B cell (primary cell): ENCODE measurements around the gene PARS2. TPM values are rescaled to one million over a fixed set of nuclear protein-coding genes. Genes with fewer than 3 reads are reported as not detected.

Experiments
- ATAC-seq: fragments of 200-7000 bp; cut with Tn5 transposase; one replicate; pipeline ENCODE4 v1.10.0; 2021; ENCODE audit warnings: low read depth, mild to moderate bottlenecking, moderate number of reproducible peaks, moderate library complexity
- CTCF ChIA-PET: fragments of 350-600 bp; sonication (Branson Sonifier 250); formaldehyde crosslinking; loops from one replicate; lab custom pipeline; 2021; ENCODE audit warnings: antibody characterized with exemption, inconsistent platforms; lab: Charles Lee
- POLR2A ChIA-PET: fragments of 350-600 bp; sonication (Branson Sonifier 250); formaldehyde crosslinking; loops from one replicate; lab custom pipeline; 2021; ENCODE audit warnings: antibody characterized with exemption; lab: Charles Lee
- DNase-seq: peaks from one replicate; pipeline ENCODE4 v3.0.0; 2013
- H2AFZ ChIP-seq: 2 replicates; pipeline ENCODE4 v1.6.1; 2012; ENCODE audit warnings: mild to moderate bottlenecking, low read depth, low read length; ENCODE audit not compliant: insufficient read depth, poor library complexity, severe bottlenecking
- H3K27ac ChIP-seq, 2 donors: 1 replicate in 1 of 2; 2 replicates in 1 of 2; pipeline ENCODE4 v1.5.1; 2012 to 2013; ENCODE audit warnings: low read length in 2 of 2, mild to moderate bottlenecking in 2 of 2, moderate library complexity in 1 of 2
- H3K27me3 ChIP-seq, 4 experiments: fragments of 200-600 bp in 1 of 4; sonication (generic) in 1 of 4; replicated peaks in 1 of 4; 1 replicate in 2 of 4; 2 replicates in 2 of 4; pipeline versions ENCODE4 v1.6.1 to v1.7.0; 2013 to 2016; ENCODE audit warnings: low read length in 3 of 4, mild to moderate bottlenecking in 2 of 4, mixed read lengths in 1 of 4, moderate library complexity in 1 of 4; ENCODE audit not compliant: insufficient read depth in 4 of 4, control insufficient read depth in 3 of 4; ENCODE audit errors: control extremely low read depth in 1 of 4
- H3K36me3 ChIP-seq, 2 experiments: replicated peaks in 1 of 2; 1 replicate in 1 of 2; 2 replicates in 1 of 2; pipeline versions ENCODE4 v1.6.1 to v1.7.1; 2013; ENCODE audit warnings: low read length in 1 of 2; ENCODE audit not compliant: insufficient read depth in 2 of 2, control insufficient read depth in 1 of 2; ENCODE audit errors: control extremely low read depth in 1 of 2, extremely low read depth in 1 of 2
- H3K4me1 ChIP-seq, 2 donors: fragments of 200-600 bp in 1 of 2; sonication (generic) in 1 of 2; 1 replicate in 1 of 2; 2 replicates in 1 of 2; pipeline versions ENCODE4 v1.5.1 to v1.6.1; 2013 to 2017; ENCODE audit warnings: low read length in 2 of 2; ENCODE audit not compliant: control insufficient read depth in 2 of 2, insufficient read depth in 2 of 2
- H3K4me2 ChIP-seq: replicated peaks from 2 replicates; pipeline ENCODE3; 2012; ENCODE audit warnings: mild to moderate bottlenecking, low read depth, low read length; ENCODE audit not compliant: poor library complexity, severe bottlenecking
- H3K4me3 ChIP-seq, 5 experiments: fragments of 200-600 bp in 1 of 5; sonication (generic) in 1 of 5; 1 replicate in 3 of 5; 2 replicates in 2 of 5; pipeline versions ENCODE4 v1.5.1 to v1.7.0; 2011 to 2016; ENCODE audit warnings: low read length in 4 of 5, mild to moderate bottlenecking in 4 of 5, low read depth in 2 of 5, control low read depth in 1 of 5, moderate library complexity in 1 of 5; ENCODE audit not compliant: insufficient read depth in 1 of 5; ENCODE audit errors: control extremely low read depth in 1 of 5, extremely low read depth in 1 of 5
- H3K79me2 ChIP-seq: fragments of 200-600 bp; sonication (generic); one replicate; pipeline ENCODE4 v1.6.0; 2016; ENCODE audit warnings: low read length; ENCODE audit not compliant: control insufficient read depth, insufficient read depth
- H3K9ac ChIP-seq: fragments of 200-600 bp; sonication (generic); 2 replicates; pipeline ENCODE4 v1.6.1; 2017; ENCODE audit warnings: mild to moderate bottlenecking, low read length, moderate library complexity
- H3K9me3 ChIP-seq, 3 donors: one replicate each; pipeline versions ENCODE4 v1.6.1 to v1.7.1; 2013; ENCODE audit warnings: low read length in 2 of 3; ENCODE audit not compliant: control insufficient read depth in 2 of 3, insufficient read depth in 1 of 3; ENCODE audit errors: control extremely low read depth in 1 of 3
- H4K20me1 ChIP-seq: 2 replicates; pipeline ENCODE4 v1.6.0; 2012; ENCODE audit warnings: mild to moderate bottlenecking, low read length; ENCODE audit not compliant: insufficient read depth, control insufficient read depth, poor library complexity, severe bottlenecking
- H3K27ac Mint-ChIP-seq: one replicate; pipeline ENCODE4 v1.8.0; 2021; ENCODE audit warnings: mixed read lengths
- H3K27me3 Mint-ChIP-seq: one replicate; pipeline ENCODE4 v1.8.0; 2021; ENCODE audit warnings: mixed read lengths
- H3K4me1 Mint-ChIP-seq: one replicate; pipeline ENCODE4 v1.8.0; 2021; ENCODE audit warnings: mixed read lengths
- H3K4me3 Mint-ChIP-seq: one replicate; pipeline ENCODE4 v1.8.0; 2021; ENCODE audit warnings: mixed read lengths
- H3K9me3 Mint-ChIP-seq: one replicate; pipeline ENCODE4 v1.8.0; 2022; ENCODE audit warnings: mixed read lengths; ENCODE audit not compliant: insufficient read depth
- CTCF ChIP-seq: fragments of 200-600 bp; IDR thresholded peaks from one replicate; pipeline ENCODE4 v1.8.0; 2022; ENCODE audit warnings: antibody characterized with exemption, mild to moderate bottlenecking
- EZH2 ChIP-seq: IDR thresholded peaks from 2 replicates; pipeline ENCODE4 v1.6.1; 2012; ENCODE audit warnings: borderline replicate concordance, low read depth, mild to moderate bottlenecking, moderate library complexity, low read length; ENCODE audit not compliant: insufficient read depth, poor library complexity, severe bottlenecking
- WGBS: methylation state at CpG from one replicate; pipeline ENCODE4 v1.1.5; 2013; ENCODE audit warnings: missing lambda C conversion rate; ENCODE audit not compliant: insufficient coverage; 5-methylcytosine and 5-hydroxymethylcytosine counted together
- intact Hi-C: fragments of 100-400 bp; cut with micrococcal nuclease; formaldehyde crosslinking; loops from one replicate; pipeline ENCODE4 v1.10.0; 2022
- polyA plus RNA-seq: library from polyadenylated mRNA; depleted of rRNA; stranded (reverse); fragments of >200 nt; gene quantifications from 2 replicates; pipeline ENCODE4 v1.2.3, GENCODE V29; 2012
- total RNA-seq, 2 donors: library from RNA; stranded (reverse); fragments of 120-200 nt in 1 of 2; gene quantifications; 1 replicate in 1 of 2; 2 replicates in 1 of 2; pipeline versions ENCODE4 v1.2.3 to v1.2.4, GENCODE V29; 2013 to 2022

Gene PARS2
- total and polyA plus RNA-seq, 2 donors (not counting 1 experiment from before 2014, with no cell fraction given): 1.00 to 4.9 TPM

GRCh38 chr1:54811739-54812655, 47.7 kb upstream of the PARS2 start:
- H3K27ac ChIP-seq: no peak overlapping the region
- DNase-seq: no peak

More at GRCh38 chr1:54811739-54812655, 47.7 kb upstream of the PARS2 start:
- no peak overlapping the region for H3K4me3 Mint-ChIP-seq
- H3K79me2 ChIP-seq: no peaks in the 10 kb centered on the region
- no peak overlapping the region for H3K4me3 ChIP-seq
- H3K4me1 Mint-ChIP-seq: no peaks in the 10 kb centered on the region
- TF ChIP-seq CTCF: no peak
- TF ChIP-seq EZH2: no peak
- H3K4me1 ChIP-seq: no peaks in the 10 kb centered on the region
- CTCF ChIA-PET: interaction anchor here (0.7 to 3.3 kb wide), 2 partner anchors 140 to 741 kb away, joined by 3 to 11 read pairs; no protein-coding TSS in a partner anchor
- WGBS: 94% methylated on average over 16 of the region's 18 CpGs
- POLR2A ChIA-PET: no interaction called here
- no peak for ATAC-seq
- no peaks in the 10 kb centered on the region for H4K20me1 ChIP-seq
- no peaks in the 10 kb centered on the region for H3K36me3 ChIP-seq
- H3K27ac Mint-ChIP-seq: no peak overlapping the region
- no peaks in the 10 kb centered on the region for H3K9me3 Mint-ChIP-seq
- H2AFZ ChIP-seq: no peak overlapping the region
- no peaks in the 10 kb centered on the region for H3K27me3 ChIP-seq
- no peaks in the 10 kb centered on the region for H3K27me3 Mint-ChIP-seq
- no peak overlapping the region for H3K4me2 ChIP-seq
- no peak overlapping the region for H3K9ac ChIP-seq
- no peaks in the 10 kb centered on the region for H3K9me3 ChIP-seq
- intact Hi-C loops: loop anchor here (5.0 kb wide), 1 partner anchor 855 kb away; no protein-coding TSS in a partner anchor
